Measurements from ENCODE around the gene GPRC5C. TPM values are rescaled to one million over a fixed set of nuclear protein-coding genes. Genes with fewer than 3 reads are reported as not detected.

The GPRC5C gene
- total and polyA plus RNA-seq, 2 of the 13 experiments (the other 11 are each of a cell fraction or from before 2014, with no cell fraction given): 85.6 to 300 TPM

- no peak for TF ChIP-seq FIP1L1 (IDR thresholded peaks at IDR 0.05; ENCODE audit: borderline replicate concordance, insufficient read depth, low read depth, low read length)
- TF ChIP-seq ZNF354B (CRISPR knock-in tag; IDR thresholded peaks at IDR 0.05): no peak
- TF ChIP-seq DZIP1 (CRISPR knock-in tag; IDR thresholded peaks at IDR 0.05): no peak
- TF ChIP-seq ZNF709 (CRISPR knock-in tag; IDR thresholded peaks at IDR 0.05): no peak
- no peak for TF ChIP-seq TAF1 (CRISPR knock-in tag; IDR thresholded peaks at IDR 0.05)
- no peak for TF ChIP-seq ARID5B (CRISPR knock-in tag; IDR thresholded peaks at IDR 0.05)
- no peak for TF ChIP-seq NAIF1 (CRISPR knock-in tag; IDR thresholded peaks at IDR 0.05; ENCODE audit: borderline replicate concordance)
- TF ChIP-seq ZNF557 (CRISPR knock-in tag; IDR thresholded peaks at IDR 0.05): no peak
- peak; percentile 68 for TF ChIP-seq ZNF501 (CRISPR knock-in tag; IDR thresholded peaks at IDR 0.05)
- TF ChIP-seq ZNF451 (CRISPR knock-in tag; IDR thresholded peaks at IDR 0.05): no peak
- no peak for TF ChIP-seq STAT6 (CRISPR knock-in tag; IDR thresholded peaks at IDR 0.05; ENCODE audit: borderline replicate concordance)
- TF ChIP-seq SRSF4 (IDR thresholded peaks at IDR 0.05; ENCODE audit: low read depth, low read length, poor library complexity, severe bottlenecking): no peak
- TF ChIP-seq ZSCAN12 (CRISPR knock-in tag; IDR thresholded peaks at IDR 0.05): no peak
- TF ChIP-seq ZEB1 (IDR thresholded peaks at IDR 0.05; ENCODE audit: insufficient replicate concordance, low read depth): no peak
- no peak for TF ChIP-seq HOXD1 (CRISPR knock-in tag; IDR thresholded peaks at IDR 0.05)
- TF ChIP-seq MEIS2 (CRISPR knock-in tag; IDR thresholded peaks at IDR 0.05): no peak
- no peak for TF ChIP-seq CENPBD1 (CRISPR knock-in tag; IDR thresholded peaks at IDR 0.05; ENCODE audit: borderline replicate concordance, low read depth)
- TF ChIP-seq ZNF101 (CRISPR knock-in tag; IDR thresholded peaks at IDR 0.05; ENCODE audit: borderline replicate concordance, low read depth): no peak
- no peak for TF ChIP-seq ZNF343 (CRISPR knock-in tag; IDR thresholded peaks at IDR 0.05)
- no peak for TF ChIP-seq MATR3 (CRISPR knock-in tag; IDR thresholded peaks at IDR 0.05)
- no peak for TF ChIP-seq SNAI1 (CRISPR knock-in tag; IDR thresholded peaks at IDR 0.05; ENCODE audit: borderline replicate concordance)
These were observed 25.4 kb downstream of the GPRC5C start (continued) for GRCh38 chr17:74457146-74457819.

All from HepG2 (cell line).